Measurements from ENCODE around the gene EMD. TPM values are rescaled to one million over a fixed set of nuclear protein-coding genes. Genes with fewer than 3 reads are reported as not detected.

Gene EMD
- total and polyA plus RNA-seq, 7 donors, result 61.1 to 101 (median 78.2) TPM

DNA sequence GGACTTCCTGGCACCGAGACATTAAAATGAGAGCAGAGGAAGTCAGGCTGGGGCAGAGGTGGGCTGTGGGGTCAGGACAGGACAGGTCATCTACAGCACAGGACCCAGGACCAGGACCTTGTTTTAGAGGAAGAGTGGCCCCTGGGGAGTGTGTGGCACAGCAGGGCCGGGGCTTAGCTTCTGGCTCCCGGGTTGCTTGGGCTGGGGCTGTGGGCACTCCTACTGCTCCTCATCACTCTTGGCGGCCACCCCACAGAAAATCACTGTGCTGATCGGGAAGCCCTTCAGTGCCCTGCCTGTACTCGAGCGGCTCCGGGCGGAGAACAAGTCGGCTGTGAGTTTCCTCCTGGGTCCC is 41.3 kb downstream of the EMD start:
- Histone ChIP-seq H3K9me3 (no peaks in the 10 kb centered on the region), H3K27ac (peak overlapping the region; percentile 16), H3K4me3 (no peak overlapping the region), H3K4me1 (peaks cover 3% of the 10 kb centered on the region), H3K36me3 (ENCODE audit: insufficient read depth in 1 of 2, low read depth in 1 of 2) (peaks cover 0 to 9% of the 10 kb centered on the region in 2 donors), H3K27me3 (ENCODE audit: insufficient read depth in 3 of 3, low read length in 2 of 3) (peaks cover 0 to 9% (median 0%) of the 10 kb centered on the region in 3 donors)
- TF ChIP-seq, protein P1, sequence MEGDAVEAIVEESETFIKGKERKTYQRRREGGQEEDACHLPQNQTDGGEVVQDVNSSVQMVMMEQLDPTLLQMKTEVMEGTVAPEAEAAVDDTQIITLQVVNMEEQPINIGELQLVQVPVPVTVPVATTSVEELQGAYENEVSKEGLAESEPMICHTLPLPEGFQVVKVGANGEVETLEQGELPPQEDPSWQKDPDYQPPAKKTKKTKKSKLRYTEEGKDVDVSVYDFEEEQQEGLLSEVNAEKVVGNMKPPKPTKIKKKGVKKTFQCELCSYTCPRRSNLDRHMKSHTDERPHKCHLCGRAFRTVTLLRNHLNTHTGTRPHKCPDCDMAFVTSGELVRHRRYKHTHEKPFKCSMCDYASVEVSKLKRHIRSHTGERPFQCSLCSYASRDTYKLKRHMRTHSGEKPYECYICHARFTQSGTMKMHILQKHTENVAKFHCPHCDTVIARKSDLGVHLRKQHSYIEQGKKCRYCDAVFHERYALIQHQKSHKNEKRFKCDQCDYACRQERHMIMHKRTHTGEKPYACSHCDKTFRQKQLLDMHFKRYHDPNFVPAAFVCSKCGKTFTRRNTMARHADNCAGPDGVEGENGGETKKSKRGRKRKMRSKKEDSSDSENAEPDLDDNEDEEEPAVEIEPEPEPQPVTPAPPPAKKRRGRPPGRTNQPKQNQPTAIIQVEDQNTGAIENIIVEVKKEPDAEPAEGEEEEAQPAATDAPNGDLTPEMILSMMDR (IDR thresholded peaks at IDR 0.05), result no peak
- WGBS, 3 donors, result 55 to 69% (median 58%) methylated on average over 9 to 10 of the region's 10 CpGs
- DNase-seq, result no peak
- ATAC-seq, result peak in 3 of 4 donors; percentile 26 to 45 (median 39)
- intact Hi-C loops (cut with DNase I), result no loop called here

DNA sequence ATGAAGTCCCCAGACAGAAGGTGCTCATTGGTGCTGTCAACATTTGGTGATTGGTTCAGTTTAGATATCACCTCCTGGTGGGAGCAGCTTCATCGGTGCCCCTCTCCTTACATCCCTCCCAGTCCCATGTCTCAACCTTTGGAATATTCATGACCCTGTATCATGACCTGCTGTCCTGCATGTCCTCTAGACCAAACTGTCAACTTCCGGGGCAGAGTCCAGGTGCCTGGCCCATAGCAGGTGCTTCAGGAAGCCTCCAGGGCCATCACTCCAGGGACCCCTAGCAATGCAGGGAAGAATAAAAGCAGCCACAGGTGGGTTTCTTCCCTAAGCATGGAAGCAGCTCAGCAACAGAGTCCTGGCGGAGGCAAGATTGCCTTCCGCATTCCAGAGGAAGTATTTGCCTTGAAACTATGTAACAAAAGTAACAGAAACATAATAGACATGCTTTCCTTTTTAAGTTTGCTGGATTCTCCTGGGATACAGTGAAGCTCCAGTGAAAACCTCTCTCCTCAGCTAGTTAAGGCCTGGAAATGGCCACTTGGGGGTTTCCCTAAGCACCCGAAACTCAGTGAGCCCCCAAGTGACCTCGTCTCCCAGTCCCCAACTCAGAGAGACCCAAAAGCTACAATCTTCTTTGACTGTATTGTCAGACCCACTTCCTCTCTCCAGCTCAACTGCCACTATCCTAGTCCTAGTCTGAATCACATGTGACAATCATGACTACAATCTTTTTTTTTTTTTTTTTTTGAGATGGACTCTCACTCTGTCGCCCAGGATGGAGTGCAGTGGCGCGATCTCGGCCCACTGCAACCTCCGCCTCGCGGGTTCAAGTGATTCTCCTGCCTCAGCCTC is 48.0 kb downstream of the EMD start:
- H3K4me1 ChIP-seq, result no peaks in the 10 kb centered on the region
- H3K27ac ChIP-seq, result no peak overlapping the region
- TF ChIP-seq, protein P1 (IDR thresholded peaks at IDR 0.05), result no peak
- H3K36me3 ChIP-seq (ENCODE audit: insufficient read depth in 1 of 2, low read depth in 1 of 2), result no peaks in the 10 kb centered on the region
- H3K9me3 ChIP-seq, result no peaks in the 10 kb centered on the region
- ATAC-seq (no peak), DNase-seq (no peak)
- WGBS, 3 donors, result 86 to 88% (median 86%) methylated on average over 13 of the region's 13 CpGs
- intact Hi-C loops (cut with DNase I), result no loop called here
- H3K27me3 ChIP-seq (ENCODE audit: insufficient read depth in 3 of 3, low read length in 2 of 3), result no peaks in the 10 kb centered on the region
- no peak overlapping the region for H3K4me3 ChIP-seq

DNA sequence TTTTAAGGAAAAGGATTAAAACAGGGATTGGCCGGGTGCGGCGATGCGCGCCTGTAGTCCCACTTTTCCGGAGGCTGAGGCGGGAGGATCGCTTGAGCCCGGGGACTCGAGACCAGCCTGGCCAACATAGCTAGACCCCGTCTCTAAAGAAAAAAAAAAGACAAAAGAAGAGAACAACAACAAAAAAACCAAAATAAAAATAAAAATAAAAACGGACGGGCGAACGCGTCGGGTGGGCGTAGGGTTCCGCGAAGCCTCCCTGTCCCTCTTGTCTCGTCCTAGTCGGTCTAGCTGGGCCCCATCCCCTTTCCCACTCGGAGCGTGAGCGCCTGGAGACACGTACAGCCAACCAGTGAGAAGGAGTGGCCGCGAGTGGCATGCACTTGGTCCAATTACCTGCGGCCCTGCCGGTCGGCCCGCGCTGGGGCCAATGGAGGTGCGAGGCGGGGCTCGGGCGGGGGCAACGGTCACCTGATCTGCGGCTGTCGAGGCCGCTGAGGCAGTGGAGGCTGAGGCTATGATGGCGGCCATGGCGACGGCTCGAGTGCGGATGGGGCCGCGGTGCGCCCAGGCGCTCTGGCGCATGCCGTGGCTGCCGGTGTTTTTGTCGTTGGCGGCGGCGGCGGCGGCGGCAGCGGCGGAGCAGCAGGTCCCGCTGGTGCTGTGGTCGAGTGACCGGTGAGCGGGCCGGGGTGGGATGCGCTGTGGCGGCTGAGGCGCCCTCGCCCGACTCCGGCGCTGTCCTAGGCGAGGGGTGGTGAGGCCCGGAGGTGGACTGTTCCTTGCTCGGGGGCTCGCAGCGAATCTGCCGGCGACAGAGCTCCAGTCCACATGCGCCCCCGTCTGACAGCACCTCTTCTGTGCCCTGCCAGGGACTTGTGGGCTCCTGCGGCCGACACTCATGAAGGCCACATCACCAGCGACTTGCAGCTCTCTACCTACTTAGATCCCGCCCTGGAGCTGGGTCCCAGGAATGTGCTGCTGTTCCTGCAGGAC is 49.4 kb downstream of the EMD start, which contains the start of gene ATP6AP1:
TSS of gene ATP6AP1 (plus strand) at position 502 of the 996 bp plus-strand sequence. CDS start at position 518, 16 bp downstream.
- ATAC-seq, result peak; percentile 98 to 99 (median 99)
- 7 to 40% (median 12%) methylated on average over 37 to 87 of the region's 87 CpGs for WGBS, 3 donors
- peak within 1 kb of the TSS; percentile 81 for H3K4me3 ChIP-seq
- intact Hi-C loops (cut with DNase I), result no loop called here
- H3K36me3 ChIP-seq (ENCODE audit: insufficient read depth in 1 of 2, low read depth in 1 of 2), result peaks cover 0 to 8% of the 10 kb centered on the region in 2 donors
- no peaks in the 10 kb centered on the region for H3K9me3 ChIP-seq
- H3K27ac ChIP-seq, result peak within 1 kb of the TSS; percentile 80
- no peaks in the 10 kb centered on the region for H3K27me3 ChIP-seq (ENCODE audit: insufficient read depth in 3 of 3, low read length in 2 of 3)
- peak; percentile 94 to 96 for DNase-seq
- H3K4me1 ChIP-seq, result no peaks in the 10 kb centered on the region
- TF ChIP-seq, protein P1 (IDR thresholded peaks at IDR 0.05), result no peak

DNA sequence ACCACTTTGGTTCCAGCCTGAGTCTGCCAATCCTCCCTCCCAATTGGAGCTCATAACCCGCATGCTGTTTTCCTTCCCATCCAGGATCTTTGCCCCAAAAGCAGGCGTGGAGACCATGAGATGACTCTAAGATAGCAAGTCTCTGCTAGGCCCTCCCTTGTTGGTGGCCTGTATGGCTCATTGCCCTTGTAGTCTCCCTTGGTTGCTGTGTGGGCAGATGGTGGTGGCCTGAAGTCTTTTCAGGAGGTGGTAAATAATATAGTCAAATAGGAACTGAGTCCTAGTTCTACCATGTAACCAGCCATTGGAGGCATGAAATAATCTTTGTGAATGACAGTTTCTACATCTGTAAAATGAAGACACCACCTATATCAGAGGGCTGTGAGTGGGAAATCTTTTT is 50.6 kb downstream of the EMD start:
- TF ChIP-seq, protein P1 (IDR thresholded peaks at IDR 0.05), result no peak
- H3K4me3 ChIP-seq, result peak overlapping the region; percentile 81
- DNase-seq (no peak), ATAC-seq (no peak)
- intact Hi-C loops (cut with DNase I), result no loop called here
- H3K27ac ChIP-seq, result no peak overlapping the region
- 67 to 71% (median 71%) methylated on average over 2 of the region's 2 CpGs for WGBS, 3 donors
- no peaks in the 10 kb centered on the region for H3K9me3 ChIP-seq
- H3K36me3 ChIP-seq (ENCODE audit: insufficient read depth in 1 of 2, low read depth in 1 of 2), result peaks cover 0 to 13% of the 10 kb centered on the region in 2 donors
- H3K4me1 ChIP-seq, result no peaks in the 10 kb centered on the region
- no peaks in the 10 kb centered on the region for H3K27me3 ChIP-seq (ENCODE audit: insufficient read depth in 3 of 3, low read length in 2 of 3)
